ENCODE results near the gene SMARCC1. TPM values are rescaled to one million over a fixed set of nuclear protein-coding genes. Genes with fewer than 3 reads are reported as not detected.

Gene SMARCC1
- total and polyA plus RNA-seq, 8 donors = 9.0 to 58.7 (median 44.2) TPM

DNA sequence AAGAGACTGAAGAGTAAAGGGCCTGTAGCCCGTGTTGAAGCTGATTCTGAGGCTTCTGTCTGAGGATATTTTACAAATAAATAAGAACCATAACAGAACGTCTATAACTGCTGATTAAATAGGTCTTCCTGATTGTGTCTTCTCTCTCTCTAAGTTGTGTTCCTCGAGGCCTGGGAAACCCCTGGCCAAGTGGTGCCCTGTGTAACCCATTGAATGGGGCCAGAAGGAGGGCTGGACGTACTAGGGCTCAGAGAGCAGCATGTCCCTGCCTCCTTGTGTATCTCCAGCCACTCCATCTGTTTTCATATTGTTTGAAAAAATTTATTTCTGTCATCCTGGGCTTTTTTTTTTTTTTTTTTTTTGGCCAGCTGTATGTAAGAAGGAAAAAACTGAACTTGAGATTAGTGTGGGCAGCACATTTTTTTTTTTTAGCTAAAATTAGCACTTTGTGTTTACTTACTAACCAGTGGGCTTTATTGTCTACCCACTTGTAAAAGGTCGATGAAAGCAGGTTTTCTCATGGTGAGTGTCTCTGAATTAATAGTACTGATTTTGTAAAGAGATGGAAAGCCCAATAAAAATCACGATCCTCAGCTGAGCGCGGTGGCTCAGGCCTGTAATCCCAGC, 32.0 kb upstream of the SMARCC1 start:
- Histone ChIP-seq H3K4me3 (no peak overlapping the region), H3K9me3 (no peaks in the 10 kb centered on the region), H3K27ac (no peak overlapping the region), H3K4me1 (no peaks in the 10 kb centered on the region), H3K36me3 (peaks cover 0 to 19% (median 7%) of the 10 kb centered on the region in 3 donors), H3K27me3 (no peaks in the 10 kb centered on the region)
- no peak for DNase-seq
- WGBS, 2 donors = 79 to 87% methylated on average over 8 of the region's 8 CpGs
- FAIRE-seq = no peak
- ATAC-seq = no peak
- intact Hi-C loops (cut with DNase I) = no loop called here
- TF ChIP-seq, protein P1, sequence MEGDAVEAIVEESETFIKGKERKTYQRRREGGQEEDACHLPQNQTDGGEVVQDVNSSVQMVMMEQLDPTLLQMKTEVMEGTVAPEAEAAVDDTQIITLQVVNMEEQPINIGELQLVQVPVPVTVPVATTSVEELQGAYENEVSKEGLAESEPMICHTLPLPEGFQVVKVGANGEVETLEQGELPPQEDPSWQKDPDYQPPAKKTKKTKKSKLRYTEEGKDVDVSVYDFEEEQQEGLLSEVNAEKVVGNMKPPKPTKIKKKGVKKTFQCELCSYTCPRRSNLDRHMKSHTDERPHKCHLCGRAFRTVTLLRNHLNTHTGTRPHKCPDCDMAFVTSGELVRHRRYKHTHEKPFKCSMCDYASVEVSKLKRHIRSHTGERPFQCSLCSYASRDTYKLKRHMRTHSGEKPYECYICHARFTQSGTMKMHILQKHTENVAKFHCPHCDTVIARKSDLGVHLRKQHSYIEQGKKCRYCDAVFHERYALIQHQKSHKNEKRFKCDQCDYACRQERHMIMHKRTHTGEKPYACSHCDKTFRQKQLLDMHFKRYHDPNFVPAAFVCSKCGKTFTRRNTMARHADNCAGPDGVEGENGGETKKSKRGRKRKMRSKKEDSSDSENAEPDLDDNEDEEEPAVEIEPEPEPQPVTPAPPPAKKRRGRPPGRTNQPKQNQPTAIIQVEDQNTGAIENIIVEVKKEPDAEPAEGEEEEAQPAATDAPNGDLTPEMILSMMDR (IDR thresholded peaks at IDR 0.05) = no peak

DNA sequence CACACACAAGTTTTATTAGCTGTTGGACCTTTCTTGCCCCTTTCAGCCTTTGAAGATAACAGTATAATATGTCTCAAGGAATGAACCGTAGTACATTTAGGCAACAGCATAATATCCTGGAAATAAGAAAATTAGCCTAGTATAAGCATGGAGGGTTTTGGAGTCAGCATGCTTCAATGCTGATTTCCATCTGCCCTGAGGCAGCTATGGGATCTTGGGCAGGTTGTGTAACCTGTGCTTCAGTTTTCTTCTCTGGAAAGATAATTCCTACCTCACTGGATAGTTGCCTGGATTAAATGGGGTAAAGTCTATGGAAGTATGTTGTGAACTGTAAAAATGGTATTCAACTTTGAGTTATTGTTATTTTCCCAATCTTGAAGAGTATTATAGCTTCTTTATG, 22.9 kb upstream of the SMARCC1 start:
- intact Hi-C loops (cut with DNase I) = no loop called here
- DNase-seq = no peak
- no peaks in the 10 kb centered on the region for H3K36me3 ChIP-seq
- ATAC-seq = no peak
- peaks cover 0 to 3% (median 0%) of the 10 kb centered on the region in 3 donors for H3K4me1 ChIP-seq
- TF ChIP-seq, protein P1 (IDR thresholded peaks at IDR 0.05) = no peak
- no peaks in the 10 kb centered on the region for H3K27me3 ChIP-seq
- H3K27ac ChIP-seq = no peak overlapping the region
- H3K9me3 ChIP-seq = no peaks in the 10 kb centered on the region
- 91 to 96% methylated on average over 1 of the region's 1 CpG for WGBS, 2 donors
- FAIRE-seq = no peak
- H3K4me3 ChIP-seq = no peak overlapping the region

DNA sequence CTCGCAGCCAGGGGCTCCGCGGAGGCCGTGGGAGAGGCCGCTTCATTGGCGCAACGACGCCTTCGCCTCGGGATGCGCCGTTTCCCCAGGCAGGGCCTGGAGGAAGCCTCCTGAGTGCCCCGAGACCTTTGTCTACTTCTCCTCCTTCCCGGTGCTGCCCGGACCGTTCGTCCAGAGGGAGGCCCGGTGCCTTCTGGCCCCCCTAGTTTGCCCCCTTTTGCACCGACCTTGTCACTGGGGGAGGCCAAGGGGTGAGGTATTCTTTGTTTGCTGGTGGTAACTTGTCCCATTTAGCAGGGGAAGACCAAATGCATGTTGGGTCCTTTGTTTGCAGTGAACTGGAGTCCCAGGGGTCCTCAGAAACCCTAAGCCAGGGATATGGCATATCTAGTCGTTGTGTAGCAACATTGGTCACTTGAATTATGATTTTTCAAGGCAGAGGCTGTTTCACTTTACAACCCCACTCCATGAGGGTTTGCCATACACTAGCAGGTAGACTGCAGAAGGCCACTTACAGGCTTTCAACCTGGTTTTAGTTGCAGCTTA, 21.9 kb upstream of the SMARCC1 start:
- H3K27ac ChIP-seq = peak overlapping the region; percentile 78 to 95 (median 89)
- no peaks in the 10 kb centered on the region for H3K9me3 ChIP-seq
- DNase-seq = no peak

DNA sequence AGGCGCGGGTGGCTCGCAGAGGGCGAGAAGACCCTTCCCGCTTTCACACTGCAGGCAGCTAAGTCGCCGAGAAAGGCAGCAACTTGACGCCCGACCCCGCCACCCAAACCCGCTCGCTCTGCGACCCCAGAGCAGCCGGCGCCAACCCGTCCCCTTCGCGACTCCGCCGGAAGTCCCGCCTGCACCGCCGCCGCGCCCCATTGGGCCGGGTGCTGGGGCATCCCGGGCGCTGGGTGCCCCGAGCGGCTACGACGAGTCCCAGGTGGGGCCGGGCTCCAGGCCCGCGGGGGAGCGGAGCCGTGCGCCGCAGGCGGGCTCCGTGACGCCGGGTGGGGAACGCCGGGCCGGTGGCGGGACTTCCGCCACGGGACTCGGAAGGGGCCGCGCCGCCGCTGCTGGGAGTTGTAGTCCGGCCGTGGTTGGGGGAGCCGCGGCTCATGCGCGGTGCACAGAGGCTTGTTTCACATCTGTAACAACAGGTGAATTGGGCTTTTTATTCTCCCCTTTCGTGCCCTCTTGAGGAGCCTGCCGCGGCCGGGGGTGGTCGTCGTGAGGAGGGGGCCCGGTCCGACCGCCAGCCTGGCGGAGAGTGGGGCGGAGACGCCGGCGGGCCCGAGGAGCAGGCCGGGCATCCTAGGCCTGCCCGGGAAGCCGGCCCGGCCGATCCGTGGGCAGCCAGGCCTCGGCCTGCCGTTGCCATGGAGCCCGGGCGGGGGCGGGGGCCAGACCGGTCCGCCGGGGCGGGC, 21.2 kb upstream of the SMARCC1 start, which contains the start of gene DHX30:
Gene DHX30 (plus strand): TSS at position 405 of the 746 bp plus-strand sequence. CDS start 7,546 bp downstream, outside the sequence.
- Histone ChIP-seq H3K9me3 (no peaks in the 10 kb centered on the region), H3K4me1 (peaks cover 0 to 3% (median 0%) of the 10 kb centered on the region in 3 donors), H3K4me3 (peak within 1 kb of the TSS; percentile 64 to 90 (median 76)), H3K27ac (peak within 1 kb of the TSS; percentile 78 to 95 (median 89)), H3K27me3 (no peaks in the 10 kb centered on the region), H3K36me3 (no peaks in the 10 kb centered on the region)
- TF ChIP-seq, protein P1 (IDR thresholded peaks at IDR 0.05) = no peak
- FAIRE-seq (no peak), DNase-seq (peak; percentile 81 to 95 (median 87)), ATAC-seq (peak; percentile 92 to 96 (median 95))
- 0 to 1% methylated on average over 70 to 90 of the region's 90 CpGs for WGBS, 2 donors
- intact Hi-C loops (cut with DNase I) = no loop called here

More for the DNA sequence above, 21.9 kb upstream of the SMARCC1 start:
- Histone ChIP-seq H3K4me3 (peak overlapping the region; percentile 64 to 90 (median 76)), H3K4me1 (peaks cover 0 to 3% (median 0%) of the 10 kb centered on the region in 3 donors), H3K27me3 (no peaks in the 10 kb centered on the region), H3K36me3 (no peaks in the 10 kb centered on the region)
- TF ChIP-seq, protein P1 (IDR thresholded peaks at IDR 0.05) = no peak
- no peak for ATAC-seq
- intact Hi-C loops (cut with DNase I) = no loop called here
- 0 to 1% methylated on average over 17 to 20 of the region's 20 CpGs for WGBS, 2 donors
- no peak for FAIRE-seq
